Gastroesophageal sphincter (tissue), 4 donors: ENCODE data around the gene CABP2. TPM values are rescaled to one million over a fixed set of nuclear protein-coding genes. Genes with fewer than 3 reads are reported as not detected.
"Not testable (repeated sequence)": the region's sequence is repeated elsewhere in the genome, so short reads cannot be mapped to it uniquely, and the experiment has no call there.

Experiments used
- ATAC-seq: fragments of 150-250 bp; one replicate; pipeline ENCODE4 v1.9.1; 2016; ENCODE audit warnings: mild to moderate bottlenecking, moderate library complexity
- H3K27ac ChIP-seq, 4 donors: fragments of 200-600 bp; sonication (generic) in 3 of 4; 1 replicate in 3 of 4; 2 replicates in 1 of 4; pipeline ENCODE4 v1.5.1; 2016 to 2019
- H3K27me3 ChIP-seq: fragments of 200-600 bp; sonication (generic); one replicate; pipeline ENCODE4 v1.5.1; 2019
- H3K36me3 ChIP-seq, 2 donors: fragments of 200-600 bp; sonication (generic); one replicate each; pipeline ENCODE4 v1.5.1; 2019; ENCODE audit warnings: control low read depth in 1 of 2
- H3K4me1 ChIP-seq, 3 donors: fragments of 200-600 bp; sonication (generic); 1 replicate in 2 of 3; 2 replicates in 1 of 3; pipeline ENCODE4 v1.5.1; 2016 to 2019; ENCODE audit warnings: control low read depth in 2 of 3
- H3K4me3 ChIP-seq, 2 donors: fragments of 200-600 bp; sonication (generic); one replicate each; pipeline ENCODE4 v1.5.1; 2019; ENCODE audit warnings: mild to moderate bottlenecking in 1 of 2, moderate library complexity in 1 of 2
- H3K9me3 ChIP-seq, 3 donors: fragments of 200-600 bp; sonication (generic); one replicate each; pipeline ENCODE4 v1.5.1; 2017 to 2019; ENCODE audit warnings: control low read depth in 2 of 3
- EP300 ChIP-seq: sonication (generic); formaldehyde crosslinking; IDR thresholded peaks from one replicate; pipeline ENCODE4 v1.6.1; 2017; ENCODE audit warnings: antibody characterized with exemption, mild to moderate bottlenecking
- POLR2A ChIP-seq, 2 donors: fragments of 450-650 bp; IDR thresholded peaks; one replicate each; pipeline ENCODE4 v1.6.1; 2017; ENCODE audit warnings: antibody characterized with exemption in 2 of 2, mild to moderate bottlenecking in 2 of 2, moderate library complexity in 1 of 2
- POLR2AphosphoS5 ChIP-seq: sonication (generic); formaldehyde crosslinking; IDR thresholded peaks from one replicate; pipeline ENCODE4 v1.6.1; 2017; ENCODE audit warnings: antibody characterized with exemption
- WGBS, 2 donors: methylation state at CpG; one replicate each; pipeline ENCODE4 v1.1.5; 2018; ENCODE audit warnings: low coverage in 1 of 2; 5-methylcytosine and 5-hydroxymethylcytosine counted together
- total RNA-seq, 4 donors: library from RNA; depleted of rRNA; stranded (reverse); fragments of >200 nt; gene quantifications; one replicate each; pipeline ENCODE4 v1.1.0, GENCODE V29; 2016
- TF ChIP-seq, protein P1 (sequence below), 4 experiments: fragments of 200-600 bp in 2 of 4; fragments of 450-650 bp in 2 of 4; sonication (generic) in 1 of 4; IDR thresholded peaks; one replicate each; pipeline ENCODE4 v1.5.1; 2017 to 2019; ENCODE audit warnings: antibody characterized with exemption in 4 of 4, mild to moderate bottlenecking in 2 of 4, moderate library complexity in 2 of 4

The CABP2 gene
- total RNA-seq, 4 donors from 2014 or later: not detected

DNA sequence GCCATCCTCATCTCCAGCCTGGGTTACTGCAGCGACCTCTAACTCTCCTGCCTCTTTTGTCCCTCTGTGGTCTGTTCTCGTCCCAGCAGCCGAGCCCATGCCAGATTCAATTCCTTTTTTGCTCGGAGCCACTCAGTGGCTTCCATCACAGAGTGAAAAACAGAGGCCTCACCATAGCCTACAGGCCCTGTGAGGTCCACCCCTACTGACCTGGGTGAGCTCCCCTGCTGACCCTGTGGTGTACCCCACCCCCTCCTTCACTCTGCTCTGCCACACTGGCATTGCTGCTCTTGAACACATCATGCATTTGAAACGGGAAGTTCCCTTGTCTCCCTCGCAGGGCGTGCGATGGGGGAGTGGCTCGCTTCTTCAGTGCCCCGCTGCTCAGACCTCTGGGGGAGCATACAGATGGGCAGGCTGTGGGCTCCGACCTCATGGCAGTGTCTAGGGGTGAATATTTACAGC is 38.4 kb downstream of the CABP2 start:
- no peaks in the 10 kb centered on the region for H3K27me3 ChIP-seq
- peak overlapping the region in 1 of 4 donors; percentile 2 for H3K27ac ChIP-seq
- H3K36me3 ChIP-seq: peaks cover 0 to 32% of the 10 kb centered on the region in 2 donors
- 58 to 86% methylated on average over 9 to 11 of the region's 11 CpGs for WGBS, 2 donors
- ATAC-seq: no peak
- TF ChIP-seq POLR2A (IDR thresholded peaks at IDR 0.05) (no peak), EP300 (no peak), POLR2AphosphoS5 (no peak)
- TF ChIP-seq, protein P1, sequence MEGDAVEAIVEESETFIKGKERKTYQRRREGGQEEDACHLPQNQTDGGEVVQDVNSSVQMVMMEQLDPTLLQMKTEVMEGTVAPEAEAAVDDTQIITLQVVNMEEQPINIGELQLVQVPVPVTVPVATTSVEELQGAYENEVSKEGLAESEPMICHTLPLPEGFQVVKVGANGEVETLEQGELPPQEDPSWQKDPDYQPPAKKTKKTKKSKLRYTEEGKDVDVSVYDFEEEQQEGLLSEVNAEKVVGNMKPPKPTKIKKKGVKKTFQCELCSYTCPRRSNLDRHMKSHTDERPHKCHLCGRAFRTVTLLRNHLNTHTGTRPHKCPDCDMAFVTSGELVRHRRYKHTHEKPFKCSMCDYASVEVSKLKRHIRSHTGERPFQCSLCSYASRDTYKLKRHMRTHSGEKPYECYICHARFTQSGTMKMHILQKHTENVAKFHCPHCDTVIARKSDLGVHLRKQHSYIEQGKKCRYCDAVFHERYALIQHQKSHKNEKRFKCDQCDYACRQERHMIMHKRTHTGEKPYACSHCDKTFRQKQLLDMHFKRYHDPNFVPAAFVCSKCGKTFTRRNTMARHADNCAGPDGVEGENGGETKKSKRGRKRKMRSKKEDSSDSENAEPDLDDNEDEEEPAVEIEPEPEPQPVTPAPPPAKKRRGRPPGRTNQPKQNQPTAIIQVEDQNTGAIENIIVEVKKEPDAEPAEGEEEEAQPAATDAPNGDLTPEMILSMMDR (IDR thresholded peaks at IDR 0.05): no peak
- H3K9me3 ChIP-seq: no peaks in the 10 kb centered on the region
- peaks cover 0 to 42% (median 18%) of the 10 kb centered on the region in 3 donors for H3K4me1 ChIP-seq
- H3K4me3 ChIP-seq: no peak overlapping the region

DNA sequence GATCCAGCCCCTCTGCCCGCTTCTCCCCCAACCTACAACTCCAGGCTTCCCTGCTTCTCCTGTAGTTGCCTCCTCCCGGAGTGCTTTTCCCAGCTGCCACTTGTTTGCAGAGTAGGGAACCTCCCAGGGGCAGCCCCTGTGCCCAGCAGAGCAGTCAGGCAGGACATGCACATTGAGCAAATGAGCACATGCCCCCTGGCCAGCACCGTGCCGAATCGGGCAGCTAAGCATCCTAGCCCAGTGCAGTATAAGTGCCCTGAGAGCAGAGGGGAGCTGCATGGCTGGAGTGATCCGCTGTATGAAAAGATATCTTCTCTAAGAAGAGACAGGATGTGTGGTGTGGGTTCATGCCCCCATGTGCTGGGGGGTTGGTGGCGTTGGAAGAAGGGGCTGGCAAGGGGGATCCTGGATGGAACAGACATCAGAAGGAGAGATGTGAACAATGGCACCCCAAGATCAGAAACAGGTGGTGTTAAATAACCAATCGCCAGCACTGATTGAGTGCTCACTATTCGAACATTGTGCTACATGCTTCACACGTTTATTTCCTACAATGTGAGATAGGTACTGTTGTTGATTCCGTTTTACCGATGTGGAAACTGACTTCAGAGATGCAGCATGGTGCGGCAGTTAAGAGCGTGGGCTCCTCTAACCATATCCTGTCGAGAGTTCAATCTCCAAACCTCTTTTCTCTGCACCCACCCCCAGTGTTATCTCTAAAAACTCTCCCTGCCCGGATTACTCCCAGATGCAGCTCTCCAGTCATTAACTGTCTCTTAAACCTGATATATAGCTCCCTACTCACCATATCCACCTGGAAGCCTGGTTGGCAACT is 39.2 kb downstream of the CABP2 start:
- peak overlapping the region in 1 of 2 donors; percentile 59 for H3K4me3 ChIP-seq
- H3K9me3 ChIP-seq: no peaks in the 10 kb centered on the region
- H3K36me3 ChIP-seq: peaks cover 0 to 23% of the 10 kb centered on the region in 2 donors
- H3K27ac ChIP-seq: peak overlapping the region in 3 of 4 donors; percentile 83 to 90 (median 85)
- no peaks in the 10 kb centered on the region for H3K27me3 ChIP-seq
- TF ChIP-seq POLR2AphosphoS5 (no peak), EP300 (no peak), POLR2A (IDR thresholded peaks at IDR 0.05) (no peak)
- TF ChIP-seq, protein P1 (IDR thresholded peaks at IDR 0.05): no peak
- 79 to 91% methylated on average over 9 to 10 of the region's 16 CpGs for WGBS, 2 donors
- ATAC-seq: no peak
- peaks cover 0 to 42% (median 18%) of the 10 kb centered on the region in 3 donors for H3K4me1 ChIP-seq

DNA sequence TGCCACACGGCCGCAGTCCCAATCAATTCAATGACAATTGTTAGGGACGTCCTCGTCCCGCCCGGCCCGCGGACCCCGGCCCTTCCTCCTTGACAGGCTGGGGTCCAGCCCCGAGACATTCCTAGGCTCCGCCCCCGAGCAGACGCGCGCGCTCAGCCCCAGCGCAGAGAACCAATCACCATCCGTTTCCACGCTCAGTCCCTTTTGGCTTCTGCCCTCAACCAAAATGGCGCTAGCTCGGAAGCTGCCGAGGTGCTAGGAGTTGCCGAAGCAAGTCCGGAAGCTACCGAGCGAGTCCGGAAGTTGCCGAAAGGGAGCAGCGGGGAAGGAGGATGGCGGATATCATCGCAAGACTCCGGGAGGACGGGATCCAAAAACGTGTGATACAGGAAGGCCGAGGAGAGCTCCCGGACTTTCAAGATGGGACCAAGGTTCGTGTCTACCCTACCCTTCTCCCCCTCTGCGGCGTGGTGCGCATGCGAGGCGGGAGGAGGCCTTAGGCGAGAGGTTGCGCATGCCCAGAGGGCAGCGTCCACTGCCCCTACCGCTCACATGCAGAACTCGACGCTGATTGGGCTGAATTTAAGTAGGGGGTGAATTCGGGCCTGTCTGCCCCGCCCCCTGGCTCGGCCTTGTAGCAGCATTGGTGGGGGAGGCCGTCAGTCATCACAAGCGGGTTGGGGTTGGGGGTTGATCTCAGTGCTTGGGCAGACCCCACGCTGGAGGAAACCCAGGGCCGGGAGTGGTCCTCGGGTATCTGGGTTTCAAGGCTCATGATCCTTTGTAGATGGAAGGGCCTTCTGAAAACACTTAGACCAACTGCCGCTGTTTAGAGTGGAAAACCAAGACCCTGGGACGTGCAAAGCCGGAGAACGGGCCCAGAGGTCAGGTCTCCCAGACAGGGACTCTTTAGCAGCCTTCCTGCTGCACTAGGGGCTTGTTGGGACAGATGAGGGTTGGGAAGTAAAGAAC is 40.1 kb downstream of the CABP2 start, which contains the start of gene AIP:
AIP (plus strand) TSS at position 200 of the 972 bp plus-strand sequence; CDS start at position 333, 133 bp downstream.
- Histone ChIP-seq H3K4me1 (peaks cover 0 to 42% (median 18%) of the 10 kb centered on the region in 3 donors), H3K4me3 (peak within 1 kb of the TSS; percentile 59 to 81)
- WGBS, 2 donors: 0 to 14% methylated on average over 11 to 38 of the region's 60 CpGs

DNA sequence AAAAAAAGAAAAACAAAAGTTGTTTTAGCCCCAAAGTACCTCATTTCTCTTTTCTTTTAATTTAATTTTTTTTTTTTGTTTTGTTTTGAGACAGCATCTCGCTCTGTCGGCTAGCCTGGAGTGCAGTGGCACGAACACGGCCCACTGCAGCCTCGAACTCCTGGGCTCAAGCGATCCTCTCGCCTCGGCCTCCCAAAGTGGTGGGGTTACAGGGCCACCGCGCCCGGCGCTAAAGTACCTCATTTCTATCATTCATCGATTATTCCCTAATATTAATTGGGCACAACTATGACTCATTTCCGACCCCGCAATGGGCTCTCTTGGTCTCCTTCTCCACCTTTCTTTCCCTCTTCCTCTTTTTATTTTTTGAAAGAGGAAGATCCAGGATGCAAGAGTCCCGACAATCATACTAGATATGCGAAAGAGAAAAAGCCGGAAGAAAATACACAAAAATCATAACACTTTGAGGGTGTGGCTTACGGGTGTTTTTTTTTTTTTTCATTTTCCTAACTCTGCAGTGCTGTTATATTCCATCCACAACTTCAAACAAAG is 40.9 kb downstream of the CABP2 start:
- WGBS, 2 donors: 35 to 55% methylated on average over 19 of the region's 19 CpGs
- H3K4me1 ChIP-seq: peaks cover 0 to 42% (median 18%) of the 10 kb centered on the region in 3 donors
- no peaks in the 10 kb centered on the region for H3K27me3 ChIP-seq
- TF ChIP-seq, protein P1 (IDR thresholded peaks at IDR 0.05): no peak
- TF ChIP-seq EP300 (no peak), POLR2A (IDR thresholded peaks at IDR 0.05) (no peak), POLR2AphosphoS5 (no peak)
- peak overlapping the region; percentile 59 to 81 for H3K4me3 ChIP-seq
- peak; percentile 25 for ATAC-seq
- H3K27ac ChIP-seq: peak overlapping the region; percentile 74 to 90 (median 84)
- no peaks in the 10 kb centered on the region for H3K9me3 ChIP-seq
- peaks cover 0 to 9% of the 10 kb centered on the region in 2 donors for H3K36me3 ChIP-seq

More for the DNA sequence above, 40.1 kb downstream of the CABP2 start, which contains the start of gene AIP:
- Histone ChIP-seq H3K36me3 (peaks cover 0 to 16% of the 10 kb centered on the region in 2 donors), H3K9me3 (no peaks in the 10 kb centered on the region), H3K27ac (peak within 1 kb of the TSS; percentile 74 to 90 (median 84)), H3K27me3 (no peaks in the 10 kb centered on the region)
- peak in 1 of 2 donors; percentile 52 for TF ChIP-seq POLR2A (IDR thresholded peaks at IDR 0.05)
- TF ChIP-seq EP300: no peak
- TF ChIP-seq, protein P1 (IDR thresholded peaks at IDR 0.05): peak in 3 of 4 experiments; percentile 22 to 60 (median 60)
- TF ChIP-seq POLR2AphosphoS5: peak; percentile 60
- peak; percentile 99 for ATAC-seq

DNA sequence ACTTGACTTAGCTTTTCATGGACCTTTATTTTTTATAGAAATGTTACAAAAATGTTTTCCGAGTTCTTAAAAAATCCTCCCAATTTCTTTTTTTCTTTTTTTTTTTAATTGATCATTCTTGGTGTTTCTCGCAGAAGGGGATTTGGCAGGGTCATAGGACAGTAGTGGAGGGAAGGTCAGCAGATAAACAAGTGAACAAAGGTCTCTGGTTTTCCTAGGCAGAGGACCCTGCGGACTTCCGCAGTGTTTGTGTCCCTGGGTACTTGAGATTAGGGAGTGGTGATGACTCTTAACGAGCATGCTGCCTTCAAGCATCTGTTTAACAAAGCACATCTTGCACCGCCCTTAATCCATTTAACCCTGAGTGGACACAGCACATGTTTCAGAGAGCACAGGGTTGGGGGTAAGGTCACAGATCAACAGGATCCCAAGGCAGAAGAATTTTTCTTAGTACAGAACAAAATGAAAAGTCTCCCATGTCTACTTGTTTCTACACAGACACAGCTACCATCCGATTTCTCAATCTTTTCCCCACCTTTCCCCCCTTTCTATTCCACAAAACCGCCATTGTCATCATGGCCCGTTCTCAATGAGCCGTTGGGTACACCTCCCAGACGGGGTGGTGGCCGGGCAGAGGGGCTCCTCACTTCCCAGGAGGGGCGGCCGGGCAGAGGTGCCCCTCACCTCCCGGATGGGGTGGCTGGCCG is 45.7 kb downstream of the CABP2 start:
- not testable (repeated sequence) for H3K36me3 ChIP-seq, H3K4me3 ChIP-seq, H3K4me1 ChIP-seq, H3K9me3 ChIP-seq, ATAC-seq, H3K27me3 ChIP-seq, H3K27ac ChIP-seq
- 90% methylated on average over 8 of the region's 16 CpGs; no CpG with 5 or more reads in 1 of the 2 donors for WGBS, 2 donors

DNA sequence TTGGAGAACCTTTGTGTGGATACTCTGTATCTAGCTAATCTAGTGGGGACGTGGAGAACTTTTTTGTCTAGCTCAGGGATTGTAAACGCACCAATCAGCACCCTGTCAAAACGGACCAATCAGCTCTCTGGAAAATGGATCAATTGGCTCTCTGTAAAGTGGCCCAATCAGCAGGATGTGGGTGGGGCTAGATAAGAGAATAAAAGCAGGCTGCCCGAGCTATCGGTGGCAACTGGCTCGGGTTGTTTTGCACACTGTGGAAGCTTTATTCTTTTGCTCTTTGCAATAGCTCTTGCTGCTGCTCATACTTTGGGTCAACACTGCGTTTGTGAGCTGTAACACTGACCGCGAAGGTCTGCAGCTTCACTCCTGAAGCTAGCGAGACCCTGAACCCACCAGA is 46.6 kb downstream of the CABP2 start:
- not testable (repeated sequence) for H3K9me3 ChIP-seq, ATAC-seq, H3K4me3 ChIP-seq, H3K27me3 ChIP-seq, H3K27ac ChIP-seq, H3K36me3 ChIP-seq, H3K4me1 ChIP-seq
- 79% methylated on average over 9 of the region's 10 CpGs; no CpG with 5 or more reads in 1 of the 2 donors for WGBS, 2 donors
